SU-DHL-6 (cell line): Measurements from ENCODE around the gene TMEM203.
A peak's percentile ranks its signal among the peaks of the same experiment; 100 is the strongest.

ENCODE experiments used
- H2AFZ ChIP-seq: fragments of 200-600 bp; sonication (generic); 2 replicates; pipeline ENCODE4 v1.6.1; 2014; ENCODE audit warnings: low read depth, mild to moderate bottlenecking, moderate library complexity, mixed read lengths, antibody characterized with exemption, low read length; ENCODE audit not compliant: severe bottlenecking
- H3F3A ChIP-seq: fragments of 200-600 bp; shearing (Covaris generic); 2 replicates; pipeline ENCODE4 v1.6.0; 2016; ENCODE audit warnings: antibody characterized with exemption, mild to moderate bottlenecking; ENCODE audit not compliant: insufficient read depth
- H3K27ac ChIP-seq: fragments of 200-600 bp; sonication (generic); 2 replicates; pipeline ENCODE4 v1.5.1; 2016; ENCODE audit warnings: low read depth, mild to moderate bottlenecking, low read length, moderate library complexity, mixed read lengths
- H3K27me3 ChIP-seq: fragments of 200-600 bp; sonication (generic), shearing (Covaris generic); 2 replicates; pipeline ENCODE4 v1.6.0; 2014; ENCODE audit warnings: mild to moderate bottlenecking, low read length
- H3K36me3 ChIP-seq: fragments of 200-600 bp; sonication (generic); 2 replicates; pipeline ENCODE4 v1.6.1; 2014; ENCODE audit warnings: mild to moderate bottlenecking, low read length, mixed read lengths
- H3K4me2 ChIP-seq: fragments of 300-600, 200-600 bp; shearing (Covaris generic), sonication (generic); 2 replicates; pipeline ENCODE4 v1.6.0; 2014; ENCODE audit warnings: low read length, low read depth, mild to moderate bottlenecking; ENCODE audit not compliant: poor library complexity, severe bottlenecking
- H3K4me3 ChIP-seq: fragments of 200-600 bp; sonication (generic); 2 replicates; pipeline ENCODE4 v1.5.1; 2014; ENCODE audit warnings: antibody characterized with exemption, low read length, mild to moderate bottlenecking, mixed read lengths; ENCODE audit not compliant: insufficient read depth, poor library complexity, severe bottlenecking
- H3K79me2 ChIP-seq: fragments of 200-600 bp; sonication (generic); 2 replicates; pipeline ENCODE4 v1.6.1; 2014; ENCODE audit warnings: mild to moderate bottlenecking, low read length, moderate library complexity; ENCODE audit not compliant: insufficient read depth
- H3K9ac ChIP-seq: fragments of 200-600 bp; sonication (generic); 2 replicates; pipeline ENCODE4 v1.7.0; 2014; ENCODE audit warnings: mild to moderate bottlenecking, low read length
- H3K9me2 ChIP-seq: fragments of 200-600 bp; sonication (generic); replicated peaks from 2 replicates; pipeline ENCODE4 v1.6.1; 2014; ENCODE audit warnings: low read length; ENCODE audit not compliant: insufficient read depth
- H3K9me3 ChIP-seq: fragments of 200-600 bp; sonication (generic); 2 replicates; pipeline ENCODE4 v1.6.1; 2014; ENCODE audit warnings: low read length, mixed read lengths; ENCODE audit not compliant: insufficient read depth
- H4K20me1 ChIP-seq: fragments of 200-600 bp; sonication (generic); 2 replicates; pipeline ENCODE4 v1.6.1; 2014; ENCODE audit warnings: low read depth, mild to moderate bottlenecking, antibody characterized with exemption, low read length, moderate library complexity, mixed read lengths
- EZH2phosphoT487 ChIP-seq: fragments of 200-600 bp; sonication (generic), shearing (Covaris generic); conservative IDR thresholded peaks from 2 replicates; pipeline ENCODE4 v1.6.1; 2018; ENCODE audit warnings: mild to moderate bottlenecking, antibody characterized with exemption, low read length, moderate library complexity, mixed read lengths
- TF ChIP-seq, protein P1 (sequence below): fragments of 200-600 bp; sonication (generic); IDR thresholded peaks from one replicate; pipeline ENCODE4 v1.5.1; 2017; ENCODE audit warnings: antibody characterized with exemption, mild to moderate bottlenecking, low read length, moderate library complexity; ENCODE audit not compliant: insufficient read depth, poor library complexity, severe bottlenecking

Gene TMEM203

DNA sequence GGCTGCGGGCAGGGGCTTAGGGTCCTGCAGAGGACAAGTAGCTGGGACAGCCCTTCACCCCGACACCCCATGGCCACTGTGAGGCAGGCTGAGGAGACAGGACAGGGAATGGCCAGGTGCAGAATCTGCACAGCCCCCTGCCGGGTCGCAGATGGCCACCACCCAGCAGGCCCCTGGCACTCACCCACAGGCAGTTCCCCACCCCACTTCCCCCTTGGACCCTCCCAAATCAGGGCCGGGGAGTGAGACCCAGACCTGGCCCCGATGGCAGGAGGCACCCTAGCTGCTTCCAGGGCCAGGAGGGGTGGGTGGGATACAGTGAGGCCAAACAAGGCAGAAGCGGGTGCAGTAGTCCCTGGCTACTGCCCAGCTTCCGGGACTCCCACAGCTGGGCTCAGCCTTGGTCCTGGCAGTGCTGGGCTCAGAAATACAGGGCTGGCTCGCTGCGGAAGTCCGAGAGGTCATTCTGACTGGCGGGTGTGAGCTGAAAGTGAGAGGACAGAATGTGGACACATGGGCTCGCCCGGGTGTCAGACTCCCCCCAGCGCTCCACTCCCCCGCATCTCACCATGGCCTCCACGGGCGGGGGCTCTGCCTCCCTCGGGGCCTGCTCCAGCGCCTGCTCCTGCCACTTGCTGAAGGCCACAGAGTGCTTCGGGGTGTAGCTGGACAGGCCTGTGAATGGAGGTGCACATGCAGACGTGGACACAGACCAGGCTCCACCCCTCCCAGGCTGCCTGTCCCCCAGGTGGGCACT lies 13.6 kb downstream of the TMEM203 start:
- Histone ChIP-seq H3K4me3 (no peak overlapping the region), H3K27ac (no peak overlapping the region), H2AFZ (no peak overlapping the region), H3K9me3 (no peaks in the 10 kb centered on the region), H3K27me3 (no peaks in the 10 kb centered on the region), H3K36me3 (no peaks in the 10 kb centered on the region), H3K9ac (no peak overlapping the region), H4K20me1 (no peaks in the 10 kb centered on the region), H3K79me2 (peaks cover 20% of the 10 kb centered on the region), H3F3A (no peaks in the 10 kb centered on the region), H3K4me2 (no peak overlapping the region), H3K9me2 (no peaks in the 10 kb centered on the region)
- TF ChIP-seq, protein P1, sequence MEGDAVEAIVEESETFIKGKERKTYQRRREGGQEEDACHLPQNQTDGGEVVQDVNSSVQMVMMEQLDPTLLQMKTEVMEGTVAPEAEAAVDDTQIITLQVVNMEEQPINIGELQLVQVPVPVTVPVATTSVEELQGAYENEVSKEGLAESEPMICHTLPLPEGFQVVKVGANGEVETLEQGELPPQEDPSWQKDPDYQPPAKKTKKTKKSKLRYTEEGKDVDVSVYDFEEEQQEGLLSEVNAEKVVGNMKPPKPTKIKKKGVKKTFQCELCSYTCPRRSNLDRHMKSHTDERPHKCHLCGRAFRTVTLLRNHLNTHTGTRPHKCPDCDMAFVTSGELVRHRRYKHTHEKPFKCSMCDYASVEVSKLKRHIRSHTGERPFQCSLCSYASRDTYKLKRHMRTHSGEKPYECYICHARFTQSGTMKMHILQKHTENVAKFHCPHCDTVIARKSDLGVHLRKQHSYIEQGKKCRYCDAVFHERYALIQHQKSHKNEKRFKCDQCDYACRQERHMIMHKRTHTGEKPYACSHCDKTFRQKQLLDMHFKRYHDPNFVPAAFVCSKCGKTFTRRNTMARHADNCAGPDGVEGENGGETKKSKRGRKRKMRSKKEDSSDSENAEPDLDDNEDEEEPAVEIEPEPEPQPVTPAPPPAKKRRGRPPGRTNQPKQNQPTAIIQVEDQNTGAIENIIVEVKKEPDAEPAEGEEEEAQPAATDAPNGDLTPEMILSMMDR, result no peak
- TF ChIP-seq EZH2phosphoT487, result no peak

DNA sequence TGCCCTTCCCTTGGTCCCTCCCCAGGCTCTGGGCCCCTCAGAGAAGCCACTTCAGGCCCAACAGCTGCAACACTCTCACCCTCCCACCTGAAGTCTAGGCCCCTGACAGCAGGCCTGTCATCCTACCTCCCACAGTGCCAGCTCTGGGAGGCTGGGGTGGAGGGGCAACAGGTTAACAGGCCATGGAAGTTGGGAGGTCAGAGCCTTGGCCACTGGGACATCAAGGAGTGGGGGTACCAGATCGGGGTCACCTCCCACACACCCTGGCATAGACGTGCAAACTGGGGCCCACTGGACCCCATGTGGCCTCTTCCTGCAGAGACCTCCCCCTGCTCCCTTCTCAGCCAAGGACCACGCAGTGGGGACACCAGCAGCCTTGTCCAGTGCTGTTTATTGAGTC lies 14.2 kb downstream of the TMEM203 start:
- H3K9ac ChIP-seq, result no peak overlapping the region
- no peaks in the 10 kb centered on the region for H3K27me3 ChIP-seq
- H3F3A ChIP-seq, result no peaks in the 10 kb centered on the region
- no peak overlapping the region for H3K27ac ChIP-seq
- H3K4me3 ChIP-seq, result no peak overlapping the region
- H3K36me3 ChIP-seq, result no peaks in the 10 kb centered on the region
- no peak overlapping the region for H3K4me2 ChIP-seq
- H3K79me2 ChIP-seq, result peaks cover 20% of the 10 kb centered on the region
- no peaks in the 10 kb centered on the region for H3K9me2 ChIP-seq
- no peak for TF ChIP-seq EZH2phosphoT487
- TF ChIP-seq, protein P1, result no peak
- no peaks in the 10 kb centered on the region for H3K9me3 ChIP-seq
- H2AFZ ChIP-seq, result no peak overlapping the region
- no peaks in the 10 kb centered on the region for H4K20me1 ChIP-seq

DNA sequence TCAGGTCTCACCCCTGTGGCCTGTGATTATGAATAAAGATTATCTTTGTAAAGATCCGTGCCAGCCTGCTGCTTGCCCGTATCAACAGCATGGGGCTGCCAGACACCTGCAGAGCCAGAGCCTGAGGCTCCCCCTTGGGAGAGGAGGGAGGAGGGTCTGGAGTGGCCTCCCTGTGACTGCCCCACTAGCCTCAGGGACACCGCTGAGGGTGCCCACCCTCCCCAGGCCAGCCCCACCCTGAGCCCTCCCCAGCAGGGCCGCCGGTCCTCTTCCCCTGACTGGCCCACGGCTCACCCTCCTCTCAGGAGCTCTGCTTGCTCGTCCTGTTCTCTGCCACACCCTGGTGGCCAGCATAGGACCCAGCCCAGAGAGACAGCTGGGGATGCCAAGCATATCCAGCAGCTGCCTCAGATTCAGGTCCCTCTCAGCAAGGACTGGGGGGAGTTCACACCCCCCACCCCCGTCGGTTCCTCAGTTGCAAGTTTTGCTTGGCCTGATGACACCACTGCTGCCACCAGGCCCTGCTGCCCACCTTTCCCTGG lies 15.1 kb downstream of the TMEM203 start:
- Histone ChIP-seq H3K36me3 (no peaks in the 10 kb centered on the region), H3K27ac (no peak overlapping the region), H3K9ac (peak overlapping the region; percentile 97; the same call in 1 of the 2 replicates), H3K27me3 (no peaks in the 10 kb centered on the region), H3K4me3 (no peak overlapping the region), H2AFZ (no peak overlapping the region), H3K9me3 (no peaks in the 10 kb centered on the region), H3K9me2 (no peaks in the 10 kb centered on the region), H4K20me1 (no peaks in the 10 kb centered on the region), H3F3A (no peaks in the 10 kb centered on the region), H3K79me2 (peaks cover 20% of the 10 kb centered on the region), H3K4me2 (peak overlapping the region; percentile 60)
- TF ChIP-seq, protein P1, result no peak
